ENCODE data around the gene LYRM2. TPM values are rescaled to one million over a fixed set of nuclear protein-coding genes. Genes with fewer than 3 reads are reported as not detected.

Gene LYRM2
- 21.4 and 22.6 TPM in 2 replicates for total RNA-seq

DNA sequence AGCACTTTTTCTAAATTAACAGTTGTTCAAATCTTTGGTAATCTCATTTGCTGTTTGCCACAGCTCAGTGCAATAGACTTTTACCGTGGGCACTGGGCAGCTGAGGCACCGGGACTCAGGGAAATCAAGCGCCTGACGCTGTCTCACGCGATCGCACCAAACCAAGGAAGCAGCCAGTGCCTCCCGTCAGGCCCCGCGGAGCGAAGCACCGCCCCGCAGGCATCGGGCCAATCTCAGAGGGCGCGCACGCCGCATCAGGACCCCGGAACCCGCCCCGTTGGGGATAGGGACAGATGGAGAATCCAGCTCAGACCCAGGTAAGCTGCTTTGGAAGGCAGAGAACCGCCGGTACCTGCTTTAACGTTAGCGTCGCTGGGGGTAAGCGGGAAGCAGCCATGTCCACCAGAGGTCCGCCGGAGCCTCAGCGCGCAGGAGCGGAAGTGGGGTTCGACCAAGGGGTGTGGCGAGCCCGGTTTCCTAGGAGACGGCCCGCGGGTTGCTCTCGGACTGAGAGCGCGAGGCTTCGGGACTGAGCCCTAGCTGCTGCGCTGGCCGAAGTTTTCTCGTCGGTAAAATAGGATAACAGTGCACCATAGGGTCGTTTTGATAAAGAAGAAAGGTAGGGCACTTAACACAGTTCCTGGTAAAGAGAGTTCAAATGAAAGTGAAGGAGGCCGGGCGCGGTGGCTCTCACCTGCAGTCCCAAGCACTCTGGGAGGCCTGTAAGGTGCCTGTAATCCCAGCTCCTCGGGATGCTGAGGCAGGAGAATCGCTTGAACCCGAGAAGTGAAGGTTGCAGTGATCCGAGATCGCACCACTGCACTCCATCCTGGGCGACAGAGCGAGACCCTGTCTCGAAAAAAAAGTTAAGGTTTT is at the start of gene LYRM2:
LYRM2 (minus strand) TSS at position 428 of the 876 bp plus-strand sequence; CDS start at position 397, 31 bp downstream.

Other genes with a start within 250 kb of the LYRM2 start
- gene RRAGD, start 226.5 kb downstream of the LYRM2 start, total RNA-seq, result 3.2 and 5.9 TPM in 2 replicates
- gene ANKRD6, start 205.6 kb downstream of the LYRM2 start, total RNA-seq, result 12.3 and 24.5 TPM in 2 replicates
- gene MDN1, start 181.0 kb upstream of the LYRM2 start, total RNA-seq, result 14.0 and 20.1 TPM in 2 replicates
- gene CASP8AP2, start 191.1 kb upstream of the LYRM2 start, total RNA-seq, result 11.7 and 12.6 TPM in 2 replicates